GM19468 (cell line): ENCODE results near the gene DLD.
"Not testable (repeated sequence)": the region's sequence is repeated elsewhere in the genome, so short reads cannot be mapped to it uniquely, and the experiment has no call there.

ENCODE experiments used
- ATAC-seq: cut with Tn5 transposase; IDR thresholded peaks from one replicate; pipeline ENCODE4 v1.9.1; 2021; ENCODE audit warnings: mild to moderate bottlenecking, moderate library complexity, moderate number of reproducible peaks; ENCODE audit not compliant: unreplicated experiment; ENCODE audit errors: extremely low read depth

Gene DLD

GRCh38 chr7:107890962-107891635 lies at the start of gene DLD:
TSS of gene DLD (plus strand) at chr7:107891183. CDS start at chr7:107891251, 68 bp downstream.
- peak; percentile 94 for ATAC-seq

- no peak for ATAC-seq
Observed at GRCh38 chr7:107842213-107842612, 48.8 kb upstream of the DLD start.

GRCh38 chr7:107843184-107843583 lies 47.8 kb upstream of the DLD start:
- no peak for ATAC-seq

GRCh38 chr7:107846324-107846723 lies 44.7 kb upstream of the DLD start:
- no peak for ATAC-seq

GRCh38 chr7:107847168-107847835 lies 43.7 kb upstream of the DLD start:
- no peak for ATAC-seq

GRCh38 chr7:107847836-107848175 lies 43.2 kb upstream of the DLD start:
- ATAC-seq = not testable (repeated sequence)

GRCh38 chr7:107848211-107848610 lies 42.8 kb upstream of the DLD start:
- ATAC-seq = not testable (repeated sequence)

- ATAC-seq = no peak
Observed at GRCh38 chr7:107850216-107850615, 40.8 kb upstream of the DLD start.

GRCh38 chr7:107850643-107851042 lies 40.3 kb upstream of the DLD start:
- ATAC-seq = no peak

- no peak for ATAC-seq
Observed at GRCh38 chr7:107854454-107854853, 36.5 kb upstream of the DLD start.

- no peak for ATAC-seq
Observed at GRCh38 chr7:107854989-107855388, 36.0 kb upstream of the DLD start.

GRCh38 chr7:107856806-107857540 lies 34.0 kb upstream of the DLD start:
- no peak for ATAC-seq

- no peak for ATAC-seq
Observed at GRCh38 chr7:107857541-107857912, 33.5 kb upstream of the DLD start.

- ATAC-seq = no peak
Observed at GRCh38 chr7:107858280-107858679, 32.7 kb upstream of the DLD start.

GRCh38 chr7:107860279-107860961 lies 30.6 kb upstream of the DLD start:
- ATAC-seq = no peak

- no peak for ATAC-seq
Observed at GRCh38 chr7:107860981-107861652, 29.9 kb upstream of the DLD start.

- no peak for ATAC-seq
Observed at GRCh38 chr7:107865956-107866775, 24.8 kb upstream of the DLD start.

- ATAC-seq = no peak
Observed at GRCh38 chr7:107867858-107868466, 23.0 kb upstream of the DLD start.

- ATAC-seq = no peak
Observed at GRCh38 chr7:107870427-107871000, 20.5 kb upstream of the DLD start.
